Measurements from ENCODE around the gene DOK6.

The DOK6 gene

DNA sequence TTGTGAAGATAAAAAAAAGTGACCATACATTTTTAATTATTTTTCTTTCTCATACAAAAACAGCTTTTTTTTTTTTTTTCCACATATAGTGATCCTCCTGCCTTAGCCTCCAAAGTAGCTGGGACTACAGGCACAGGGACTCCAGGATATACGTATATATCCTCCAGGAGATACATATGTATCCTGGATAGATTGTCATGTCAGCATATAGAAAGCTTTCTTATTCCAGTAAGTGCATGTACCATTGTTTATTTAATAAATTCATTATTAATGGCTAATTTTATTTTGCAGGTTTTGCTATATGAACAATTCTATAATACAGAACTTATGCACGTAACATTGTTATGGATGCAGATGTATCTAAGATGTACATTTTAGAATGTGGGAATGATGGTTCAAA is 138.7 kb downstream of the DOK6 start:
- no peak overlapping the region for H3K4me3 ChIP-seq (ENCODE audit: control insufficient read depth, low read depth, low read length)
- TF ChIP-seq CTCF (IDR thresholded peaks at IDR 0.05; ENCODE audit: control insufficient read depth, insufficient read depth, low read depth, low read length, missing control alignments) = no peak
- no peak for DNase-seq (ENCODE audit: low read depth)

- DNase-seq (ENCODE audit: low read depth) = no peak
- TF ChIP-seq CTCF (IDR thresholded peaks at IDR 0.05; ENCODE audit: control insufficient read depth, insufficient read depth, low read depth, low read length, missing control alignments) = no peak
- no peak overlapping the region for H3K4me3 ChIP-seq (ENCODE audit: control insufficient read depth, low read depth, low read length)
Observed at GRCh38 chr18:69556228-69556627, 155.5 kb downstream of the DOK6 start.

DNA sequence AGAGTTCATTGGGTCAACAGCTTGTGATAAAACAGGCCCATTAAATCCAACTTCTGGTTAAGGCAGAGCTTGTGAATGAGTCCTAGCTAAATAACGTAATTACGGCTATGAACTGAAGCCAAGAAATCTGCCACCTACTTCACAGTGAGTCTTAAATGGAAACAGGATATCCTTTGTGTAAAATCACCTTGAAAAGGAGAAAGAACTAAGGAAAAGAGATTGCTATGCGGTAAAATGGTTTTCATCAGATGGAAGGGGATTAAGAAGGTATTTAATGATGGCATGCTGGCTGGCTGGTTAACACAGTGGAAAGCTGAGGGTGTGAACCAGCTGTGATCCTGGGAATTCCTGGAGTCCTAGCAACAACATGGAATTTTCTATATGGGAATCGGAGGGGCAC is 156.6 kb downstream of the DOK6 start:
- no peak for DNase-seq (ENCODE audit: low read depth)
- TF ChIP-seq CTCF (IDR thresholded peaks at IDR 0.05; ENCODE audit: control insufficient read depth, insufficient read depth, low read depth, low read length, missing control alignments) = no peak
- no peak overlapping the region for H3K4me3 ChIP-seq (ENCODE audit: control insufficient read depth, low read depth, low read length)

GRCh38 chr18:69558052-69558451 is 157.4 kb downstream of the DOK6 start:
- no peak for TF ChIP-seq CTCF (IDR thresholded peaks at IDR 0.05; ENCODE audit: control insufficient read depth, insufficient read depth, low read depth, low read length, missing control alignments)
- DNase-seq (ENCODE audit: low read depth) = no peak

DNA sequence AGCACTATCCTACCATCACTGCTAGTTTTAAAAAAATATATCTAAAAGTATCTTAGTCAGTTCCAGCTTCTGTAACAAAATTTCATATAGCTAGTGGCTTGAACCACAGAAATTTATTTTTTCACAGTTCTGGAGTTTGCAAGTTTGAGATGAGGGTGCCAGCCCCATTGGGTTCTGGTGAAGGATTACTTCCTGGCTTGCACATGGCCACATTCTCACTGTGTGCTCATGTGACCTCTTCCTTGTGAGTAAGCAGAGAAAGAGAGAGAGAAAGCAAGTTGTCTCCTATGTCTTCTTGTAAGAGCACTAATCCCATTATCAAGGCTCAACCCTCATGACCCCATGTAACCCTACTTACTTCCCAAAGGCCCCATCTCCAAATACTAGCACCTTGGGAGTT is 158.9 kb downstream of the DOK6 start:
- no peak overlapping the region for H3K4me3 ChIP-seq (ENCODE audit: control insufficient read depth, low read depth, low read length)
- DNase-seq (ENCODE audit: low read depth) = no peak
- no peak for TF ChIP-seq CTCF (IDR thresholded peaks at IDR 0.05; ENCODE audit: control insufficient read depth, insufficient read depth, low read depth, low read length, missing control alignments)

More at GRCh38 chr18:69558052-69558451, 157.4 kb downstream of the DOK6 start:
- H3K4me3 ChIP-seq (ENCODE audit: control insufficient read depth, low read depth, low read length) = no peak overlapping the region

DNA sequence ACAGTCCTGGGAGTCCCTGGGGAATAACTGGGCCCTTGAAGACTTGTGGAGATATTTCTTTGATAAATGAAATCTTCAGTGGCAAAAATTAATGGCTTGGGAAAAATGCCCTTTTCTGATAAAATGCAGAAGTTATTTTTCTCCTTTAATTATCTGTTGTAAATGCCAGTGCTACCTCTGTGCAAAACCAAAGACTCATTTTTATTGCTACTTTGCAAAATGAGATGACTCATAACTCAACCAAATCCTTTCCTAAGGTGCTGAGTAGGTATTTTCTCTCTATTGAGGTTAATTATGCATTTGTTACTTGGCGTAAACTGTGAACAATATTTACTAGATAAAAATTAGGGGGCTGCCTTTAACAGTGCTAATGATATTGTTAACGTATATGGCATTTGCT is 163.9 kb downstream of the DOK6 start:
- TF ChIP-seq CTCF (IDR thresholded peaks at IDR 0.05; ENCODE audit: control insufficient read depth, insufficient read depth, low read depth, low read length, missing control alignments) = no peak
- H3K4me3 ChIP-seq (ENCODE audit: control insufficient read depth, low read depth, low read length) = no peak overlapping the region
- no peak for DNase-seq (ENCODE audit: low read depth)

Measured in AG09309 (cell line).